DMS79 (cell line): Measurements from ENCODE around the gene NELFB.

Experiments used
- DNase-seq: peaks from one replicate; lab custom pipeline; 2025; lab: John Stamatoyannopoulos, UW

The NELFB gene

GRCh38 chr9:137254624-137255447 lies at the start of gene NELFB:
Gene NELFB, plus strand, starts transcription at chr9:137255327.
- DNase-seq, result peak; percentile 52

DNA sequence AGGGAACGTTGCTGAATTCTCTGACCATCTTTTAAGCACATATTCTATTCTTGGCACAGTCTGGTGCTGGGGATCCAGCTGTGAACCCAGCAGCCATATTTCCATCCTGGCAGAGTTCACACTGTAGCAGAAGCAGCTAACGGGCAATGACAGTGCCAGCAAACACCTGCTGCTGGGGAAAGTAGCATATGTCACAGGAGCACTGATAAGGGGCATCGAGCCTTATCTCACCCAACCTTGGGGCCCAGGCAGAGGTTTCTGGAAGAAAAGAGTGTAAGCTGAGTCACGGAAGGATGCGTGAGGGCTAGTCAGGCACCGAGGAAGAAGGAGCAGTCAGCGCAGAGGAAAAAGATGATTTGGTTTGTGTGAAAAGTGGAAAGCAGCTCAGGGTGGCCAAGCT lies 48.5 kb upstream of the NELFB start:
- no peak for DNase-seq

DNA sequence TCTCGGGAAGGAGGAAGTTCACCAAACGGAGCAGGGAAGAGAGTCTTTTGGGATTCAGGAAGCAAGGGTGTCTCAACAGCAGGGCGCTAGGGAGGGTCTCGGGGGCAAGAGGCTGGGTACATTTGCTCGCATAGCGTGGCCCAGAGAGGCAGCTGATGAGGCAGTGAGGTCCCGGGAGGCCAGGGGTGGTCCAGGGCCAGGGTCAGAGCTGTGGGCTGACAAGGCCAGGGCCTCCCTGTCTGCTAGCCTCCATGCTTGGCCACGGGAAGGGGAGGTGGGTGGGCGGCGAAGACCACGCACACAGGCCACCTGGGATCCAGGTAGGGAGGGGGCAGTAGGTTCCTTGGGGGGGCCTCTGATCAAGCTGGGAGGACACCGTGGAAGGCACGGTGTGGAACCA lies 43.6 kb upstream of the NELFB start:
- DNase-seq, result no peak

DNA sequence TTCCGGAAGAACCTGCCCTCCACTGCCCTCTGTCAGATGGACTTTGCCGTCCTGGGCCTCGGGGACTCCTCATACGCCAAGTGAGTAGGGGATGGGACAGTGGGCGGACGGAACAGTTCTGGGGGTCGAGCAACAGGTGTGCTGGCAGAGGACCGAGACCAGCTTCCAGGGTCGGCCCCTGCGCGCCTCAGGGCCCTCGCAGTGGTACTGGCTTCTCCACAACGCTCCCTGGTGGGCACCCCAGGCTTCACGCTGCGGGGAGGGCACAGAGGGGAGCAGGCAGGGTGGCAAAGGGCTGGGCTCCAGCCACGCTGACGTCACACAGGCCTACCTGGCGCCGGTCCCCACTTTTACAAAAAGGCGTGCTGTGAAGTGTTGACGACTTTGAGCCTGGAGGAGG lies 42.6 kb upstream of the NELFB start:
- DNase-seq, result no peak

DNA sequence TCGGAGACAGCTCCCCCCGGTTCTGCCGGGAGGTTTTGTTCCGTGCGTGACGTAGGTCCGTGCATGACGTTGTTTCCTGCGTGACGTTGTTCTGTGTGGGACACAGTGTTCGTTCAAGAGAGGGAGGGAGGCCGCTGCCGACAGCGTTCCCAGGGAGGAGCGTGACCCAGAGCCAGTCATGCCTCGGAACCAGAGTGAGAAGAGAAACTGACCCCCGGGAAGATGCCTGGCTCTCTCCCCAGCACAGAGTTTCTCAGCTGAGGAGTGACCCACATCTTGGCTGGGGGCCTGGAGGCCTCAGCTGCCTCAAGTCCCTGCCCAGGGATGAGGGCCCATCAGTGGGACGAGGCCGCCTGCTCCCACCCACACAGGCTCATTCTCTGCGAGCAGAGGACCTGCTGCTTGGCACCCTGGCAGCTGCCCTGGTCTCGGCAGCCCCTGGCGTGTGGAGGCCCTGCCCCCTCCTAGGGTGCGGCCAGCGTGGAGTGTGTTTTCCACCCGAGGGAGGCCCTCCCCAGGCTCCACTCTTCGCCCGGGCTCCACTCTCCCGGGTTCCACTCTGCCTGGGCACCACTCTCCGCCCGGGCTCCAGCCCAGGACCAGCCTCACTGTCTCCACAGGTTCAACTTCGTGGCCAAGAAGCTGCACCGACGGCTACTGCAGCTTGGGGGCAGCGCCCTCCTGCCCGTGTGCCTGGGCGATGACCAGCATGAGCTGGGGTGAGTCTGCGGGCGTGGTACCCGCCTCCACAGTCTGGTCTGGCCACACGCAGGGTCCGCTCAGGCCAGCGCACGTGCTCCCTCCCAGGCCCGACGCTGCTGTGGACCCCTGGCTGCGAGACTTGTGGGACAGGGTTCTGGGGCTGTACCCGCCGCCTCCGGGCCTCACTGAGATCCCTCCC lies 41.7 kb upstream of the NELFB start:
- no peak for DNase-seq

GRCh38 chr9:137214620-137215019 lies 40.5 kb upstream of the NELFB start:
- DNase-seq, result no peak

- DNase-seq, result no peak
Measured at GRCh38 chr9:137215196-137215986, 39.7 kb upstream of the NELFB start.

- DNase-seq, result no peak
Measured at GRCh38 chr9:137216188-137216965, 38.8 kb upstream of the NELFB start.

- no peak for DNase-seq
Measured at GRCh38 chr9:137217276-137218211, 37.6 kb upstream of the NELFB start.

DNA sequence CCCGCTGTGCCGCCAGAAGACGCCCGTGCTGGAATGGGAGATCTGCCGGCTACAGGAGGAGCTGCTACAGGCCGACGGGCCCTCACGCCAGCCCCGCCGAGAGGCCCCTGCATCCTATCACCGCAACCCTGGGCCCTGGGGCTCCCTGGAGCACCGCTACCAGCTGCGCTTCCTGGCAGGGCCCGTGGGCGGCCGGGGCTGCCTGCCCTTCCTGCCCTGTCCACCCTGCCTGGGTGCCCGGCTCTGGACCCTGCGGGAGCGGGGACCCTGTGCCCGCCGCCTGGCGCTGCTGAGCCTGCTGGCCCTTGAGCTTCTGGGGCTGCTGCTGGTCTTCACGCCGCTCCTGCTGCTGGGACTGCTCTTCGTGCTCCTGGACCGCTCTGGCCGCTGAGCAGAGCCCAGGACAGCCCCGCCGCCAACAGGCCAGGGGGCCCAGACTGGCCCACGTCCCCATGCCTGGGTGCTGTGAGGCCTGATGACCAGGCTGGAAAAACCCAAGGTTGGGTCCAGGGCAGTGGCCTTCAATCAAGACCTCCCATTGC lies 36.8 kb upstream of the NELFB start:
- no peak for DNase-seq

DNA sequence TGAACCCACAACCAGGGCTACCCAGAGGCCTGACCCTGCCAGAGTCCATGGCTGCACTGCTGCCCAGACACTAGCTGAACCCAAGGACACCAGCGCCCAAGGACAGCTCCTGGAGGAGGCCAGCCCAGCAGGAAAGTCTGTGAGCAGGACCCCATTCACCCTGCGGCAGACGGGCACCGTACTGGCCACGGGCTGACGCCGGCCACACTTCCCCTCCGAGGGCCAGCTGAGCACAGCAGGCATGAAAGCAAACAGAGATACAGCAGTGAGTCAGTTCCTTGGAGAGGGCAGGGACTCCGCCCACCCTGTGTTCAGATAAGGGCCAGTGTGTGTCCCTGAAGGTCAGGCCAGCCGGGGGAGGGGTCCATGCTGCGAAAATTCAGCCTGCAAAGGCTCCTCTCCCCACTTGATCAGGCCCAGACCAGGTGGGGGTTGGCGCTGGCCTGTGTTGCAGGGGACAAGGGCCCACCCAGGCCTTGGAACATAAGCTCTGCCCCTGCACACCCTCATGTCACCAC lies 36.3 kb upstream of the NELFB start:
- DNase-seq, result no peak

DNA sequence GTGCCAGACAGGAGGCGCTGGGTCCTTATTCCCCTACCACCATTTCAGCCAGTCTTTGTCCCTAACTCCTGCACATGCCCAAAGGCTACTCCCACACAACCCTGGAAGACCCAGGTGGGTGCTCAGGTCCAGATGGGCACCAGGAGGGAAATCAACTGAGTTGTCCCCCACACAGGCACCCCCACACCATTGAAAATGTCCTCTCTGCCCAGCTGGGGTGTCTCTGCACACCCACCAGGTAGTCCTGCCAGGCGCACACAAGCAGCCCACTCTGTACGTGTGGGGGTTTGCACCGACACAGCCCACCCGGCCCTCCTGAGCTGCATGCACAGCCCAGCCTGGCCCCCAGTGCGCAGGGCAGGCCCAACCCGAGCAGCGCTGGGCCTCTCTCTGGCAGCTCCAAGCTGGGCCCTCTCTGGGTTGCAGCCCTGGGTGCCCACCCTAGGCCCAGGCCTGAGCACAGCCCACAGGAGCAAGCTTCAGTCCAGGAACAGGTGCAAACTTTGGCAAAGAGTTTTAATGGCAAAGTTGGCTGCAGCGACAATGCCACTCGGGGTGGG lies 35.3 kb upstream of the NELFB start:
- DNase-seq, result no peak

DNA sequence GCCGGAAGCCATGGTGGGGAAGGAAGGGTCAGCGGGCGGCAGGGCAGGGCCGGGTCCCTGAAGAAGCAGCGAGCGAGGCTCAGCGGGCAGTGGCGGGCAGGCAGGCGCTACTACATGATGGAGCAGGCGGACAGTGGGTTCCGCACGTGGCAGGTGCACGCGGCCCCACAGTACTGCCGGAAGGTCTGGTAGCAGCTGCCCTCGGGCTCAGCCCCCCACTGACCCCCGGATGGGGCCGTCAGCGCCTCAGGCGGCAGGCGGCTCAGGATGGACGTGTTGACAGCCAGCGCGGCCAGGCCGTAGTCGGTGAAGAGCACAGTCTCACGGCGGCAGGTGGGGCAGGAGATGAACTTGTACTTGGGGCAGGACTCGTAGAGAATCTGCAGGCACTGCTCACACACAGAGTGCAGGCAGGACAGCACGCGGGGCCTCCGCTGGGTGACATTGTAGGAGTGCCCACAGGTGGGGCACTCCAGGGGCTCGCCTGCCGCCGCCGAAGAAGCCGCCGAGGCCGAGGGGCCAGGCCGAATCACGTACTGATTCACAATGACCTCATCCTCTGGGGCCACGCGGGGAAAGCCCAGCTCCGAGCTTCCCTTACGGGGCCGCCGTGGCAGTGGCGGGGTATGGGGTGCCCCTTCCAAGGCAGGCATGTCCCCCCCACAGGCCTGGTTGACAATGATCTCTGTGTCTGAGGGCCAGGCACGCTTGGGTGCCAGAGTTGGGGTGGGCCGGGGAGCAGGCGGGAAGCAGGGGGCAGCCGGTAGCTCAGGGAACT lies 34.6 kb upstream of the NELFB start:
- DNase-seq, result no peak

- no peak for DNase-seq
Measured at GRCh38 chr9:137221095-137221505, 34.0 kb upstream of the NELFB start.

GRCh38 chr9:137221506-137222111 lies 33.5 kb upstream of the NELFB start:
- no peak for DNase-seq

- no peak for DNase-seq
Measured at GRCh38 chr9:137222190-137223077, 32.7 kb upstream of the NELFB start, which contains the start of gene RNF208. Gene RNF208, minus strand, starts transcription at chr9:137222240. Its CDS starts 1,028 bp downstream, at chr9:137221212.
